Mucosa of rectum (tissue), 2 donors: ENCODE data around the gene GPR87.

Source experiments
- H3K27ac ChIP-seq, 2 donors: one replicate each; pipeline ENCODE4 v1.7.0; 2013; ENCODE audit warnings: inconsistent platforms in 2 of 2, low read depth in 2 of 2, low read length in 2 of 2
- H3K27me3 ChIP-seq, 2 donors: one replicate each; pipeline ENCODE4 v1.7.0; 2013; ENCODE audit warnings: low read length in 2 of 2; ENCODE audit not compliant: control insufficient read depth in 2 of 2, insufficient read depth in 2 of 2
- H3K36me3 ChIP-seq, 2 donors: one replicate each; pipeline ENCODE4 v1.7.0; 2013; ENCODE audit warnings: low read length in 2 of 2; ENCODE audit not compliant: control insufficient read depth in 2 of 2, insufficient read depth in 2 of 2
- H3K4me1 ChIP-seq, 2 donors: one replicate each; pipeline ENCODE4 v1.7.0; 2013; ENCODE audit warnings: low read length in 2 of 2, mild to moderate bottlenecking in 1 of 2; ENCODE audit not compliant: control insufficient read depth in 2 of 2, insufficient read depth in 2 of 2
- H3K4me3 ChIP-seq, 2 donors: one replicate each; pipeline ENCODE4 v1.7.0; 2013; ENCODE audit warnings: low read length in 2 of 2
- H3K9ac ChIP-seq, 2 donors: one replicate each; pipeline ENCODE4 v1.7.0; 2013; ENCODE audit warnings: low read length in 2 of 2, low read depth in 1 of 2, mild to moderate bottlenecking in 1 of 2
- H3K9me3 ChIP-seq, 2 donors: one replicate each; pipeline ENCODE4 v1.7.0; 2013; ENCODE audit warnings: low read length in 2 of 2; ENCODE audit not compliant: control insufficient read depth in 2 of 2
- donor health status: healthy.
- donor health status: Normal muscosa, but diverticular disease.

GPR87 gene

GRCh38 chr3:151275091-151275490 lies 41.5 kb downstream of the GPR87 start:
- H3K27me3 ChIP-seq: no peaks in the 10 kb centered on the region
- H3K9ac ChIP-seq: no peak overlapping the region
- no peaks in the 10 kb centered on the region for H3K4me1 ChIP-seq
- H3K36me3 ChIP-seq: no peaks in the 10 kb centered on the region
- peak overlapping the region in 1 of 2 donors; percentile 26 for H3K4me3 ChIP-seq
- H3K27ac ChIP-seq: no peak overlapping the region
- H3K9me3 ChIP-seq: no peaks in the 10 kb centered on the region

DNA sequence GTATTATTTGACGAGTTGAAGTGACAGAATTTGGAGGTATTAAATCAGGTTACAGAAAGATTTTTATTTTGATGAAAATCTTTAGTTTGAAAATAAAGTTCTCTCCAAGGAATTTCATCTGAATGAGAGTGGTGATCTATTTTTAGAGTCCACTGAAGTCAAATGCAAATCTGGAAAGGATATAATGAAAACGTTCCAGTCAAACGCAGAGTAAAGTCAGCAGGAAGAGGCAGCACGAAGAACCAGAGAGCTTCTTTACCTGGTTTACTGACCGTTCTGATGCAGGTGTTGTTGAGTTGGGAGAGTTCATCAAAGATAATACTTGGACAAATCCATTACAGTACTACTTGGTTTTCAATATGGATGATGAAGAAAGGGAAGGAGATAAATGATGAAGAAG lies 47.0 kb downstream of the GPR87 start:
- H3K9ac ChIP-seq: no peak overlapping the region
- peaks cover 0 to 2% of the 10 kb centered on the region in 2 donors for H3K4me1 ChIP-seq
- H3K9me3 ChIP-seq: no peaks in the 10 kb centered on the region
- H3K36me3 ChIP-seq: no peaks in the 10 kb centered on the region
- no peaks in the 10 kb centered on the region for H3K27me3 ChIP-seq
- peak overlapping the region in 1 of 2 donors; percentile 30 for H3K27ac ChIP-seq
- H3K4me3 ChIP-seq: no peak overlapping the region

- Histone ChIP-seq H3K4me3 (no peak overlapping the region), H3K36me3 (no peaks in the 10 kb centered on the region), H3K9ac (no peak overlapping the region), H3K9me3 (no peaks in the 10 kb centered on the region), H3K27ac (peak overlapping the region in 1 of 2 donors; percentile 14), H3K4me1 (peaks cover 0 to 3% of the 10 kb centered on the region in 2 donors), H3K27me3 (no peaks in the 10 kb centered on the region)
Measured at GRCh38 chr3:151268267-151269235, 48.1 kb downstream of the GPR87 start.

- no peaks in the 10 kb centered on the region for H3K36me3 ChIP-seq
- no peaks in the 10 kb centered on the region for H3K9me3 ChIP-seq
- no peak overlapping the region for H3K4me3 ChIP-seq
- H3K27ac ChIP-seq: peak overlapping the region; percentile 11 to 41
- no peaks in the 10 kb centered on the region for H3K27me3 ChIP-seq
- peaks cover 0 to 3% of the 10 kb centered on the region in 2 donors for H3K4me1 ChIP-seq
- H3K9ac ChIP-seq: no peak overlapping the region
Measured at GRCh38 chr3:151267066-151267465, 49.6 kb downstream of the GPR87 start.

DNA sequence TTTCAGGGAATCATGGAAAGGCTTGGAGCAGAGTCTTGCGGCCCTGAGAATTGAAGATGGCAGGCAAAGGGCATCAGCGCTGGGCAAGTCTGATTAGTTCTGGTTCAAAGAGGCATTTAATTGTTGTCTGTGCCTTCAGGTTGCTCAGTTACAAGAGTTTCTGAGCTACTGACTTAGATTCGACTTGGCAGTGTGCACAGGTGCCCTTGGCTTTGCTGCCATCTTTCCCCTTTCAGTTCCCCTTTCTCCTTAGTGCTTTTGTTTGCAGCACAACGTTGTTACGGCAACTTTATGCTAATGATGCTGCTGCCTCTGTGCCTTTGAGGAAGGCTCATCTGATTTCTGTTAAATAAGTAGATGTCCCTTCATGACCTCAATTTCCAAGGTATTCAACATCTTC lies 50.8 kb downstream of the GPR87 start:
- no peaks in the 10 kb centered on the region for H3K36me3 ChIP-seq
- no peak overlapping the region for H3K4me3 ChIP-seq
- H3K27me3 ChIP-seq: no peaks in the 10 kb centered on the region
- peaks cover 0 to 3% of the 10 kb centered on the region in 2 donors for H3K4me1 ChIP-seq
- H3K9me3 ChIP-seq: no peaks in the 10 kb centered on the region
- no peak overlapping the region for H3K9ac ChIP-seq
- peak overlapping the region; percentile 54 to 56 for H3K27ac ChIP-seq

DNA sequence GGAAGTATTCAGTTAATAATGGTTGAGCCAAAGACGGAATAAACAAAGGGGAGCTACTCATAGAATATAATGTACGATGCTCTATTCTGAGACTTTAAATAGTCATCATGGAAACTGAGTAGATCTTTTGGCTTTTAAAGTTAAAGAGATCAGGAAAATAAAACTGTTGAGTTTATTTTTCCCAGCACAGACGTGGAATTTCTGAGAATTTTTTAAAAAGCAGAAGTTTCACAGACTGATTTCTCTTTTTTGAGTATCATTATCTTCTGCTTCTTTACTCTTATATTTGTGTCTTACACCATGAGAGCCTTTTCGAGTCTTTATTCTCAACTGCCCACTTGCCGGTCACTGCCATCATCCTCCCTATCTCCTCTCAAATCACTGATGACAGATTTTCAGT lies 51.5 kb downstream of the GPR87 start:
- Histone ChIP-seq H3K9me3 (no peaks in the 10 kb centered on the region), H3K4me1 (peaks cover 0 to 3% of the 10 kb centered on the region in 2 donors), H3K4me3 (no peak overlapping the region), H3K9ac (no peak overlapping the region), H3K36me3 (no peaks in the 10 kb centered on the region), H3K27me3 (no peaks in the 10 kb centered on the region), H3K27ac (peak overlapping the region; percentile 54 to 69)

DNA sequence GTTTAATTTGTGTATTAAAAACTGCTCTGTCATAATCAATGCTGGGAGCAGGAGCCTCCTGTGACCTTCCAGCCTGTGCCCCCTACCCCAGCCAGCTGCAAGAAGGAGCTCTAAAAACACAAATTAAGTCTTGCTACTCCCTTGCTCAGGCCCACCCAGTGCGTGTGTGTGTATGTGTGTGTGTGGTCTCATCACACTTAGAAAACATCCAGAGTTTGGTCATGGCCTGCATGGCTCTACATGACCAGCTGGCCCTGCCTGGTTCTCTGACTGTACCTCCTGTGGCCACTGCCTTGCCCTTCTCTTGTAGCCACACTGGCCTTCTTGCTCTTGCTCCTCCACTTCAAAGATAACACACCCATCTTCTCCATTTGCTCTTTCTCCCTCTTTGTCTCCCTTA lies 52.0 kb downstream of the GPR87 start:
- H3K4me1 ChIP-seq: peaks cover 0 to 3% of the 10 kb centered on the region in 2 donors
- no peaks in the 10 kb centered on the region for H3K36me3 ChIP-seq
- no peaks in the 10 kb centered on the region for H3K27me3 ChIP-seq
- no peaks in the 10 kb centered on the region for H3K9me3 ChIP-seq
- H3K4me3 ChIP-seq: no peak overlapping the region
- peak overlapping the region; percentile 54 to 69 for H3K27ac ChIP-seq
- H3K9ac ChIP-seq: no peak overlapping the region

- H3K4me1 ChIP-seq: peaks cover 2 to 3% of the 10 kb centered on the region in 2 donors
Measured at GRCh38 chr3:151262871-151263525, 53.6 kb downstream of the GPR87 start.

DNA sequence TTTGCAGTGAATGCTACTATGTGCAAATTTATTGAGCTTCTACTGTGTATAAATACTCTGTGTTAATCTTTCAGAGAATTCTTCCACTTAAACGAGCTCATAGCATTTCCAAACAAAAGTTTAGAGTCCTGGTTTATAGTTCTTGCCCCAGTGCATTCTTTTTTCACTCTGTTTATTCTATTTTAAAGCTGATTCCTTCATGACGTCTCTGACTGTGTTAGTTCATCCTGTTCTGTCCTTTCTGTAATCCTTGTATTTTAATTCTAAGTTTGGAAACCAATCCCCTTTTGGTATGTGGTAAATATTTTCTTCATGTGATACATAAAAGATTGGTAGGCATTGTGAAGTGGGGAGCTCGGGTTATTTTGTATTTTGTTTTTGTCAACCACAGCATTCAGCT lies 57.0 kb downstream of the GPR87 start:
- Histone ChIP-seq H3K4me3 (no peak overlapping the region), H3K9ac (no peak overlapping the region), H3K4me1 (peaks cover 2% of the 10 kb centered on the region in 2 donors), H3K27me3 (no peaks in the 10 kb centered on the region), H3K36me3 (no peaks in the 10 kb centered on the region), H3K9me3 (no peaks in the 10 kb centered on the region), H3K27ac (peak overlapping the region; percentile 50 to 61)

More at GRCh38 chr3:151262871-151263525, 53.6 kb downstream of the GPR87 start:
- H3K27me3 ChIP-seq: no peaks in the 10 kb centered on the region
- H3K36me3 ChIP-seq: no peaks in the 10 kb centered on the region
- no peak overlapping the region for H3K4me3 ChIP-seq
- H3K9me3 ChIP-seq: no peaks in the 10 kb centered on the region
- no peak overlapping the region for H3K27ac ChIP-seq
- H3K9ac ChIP-seq: no peak overlapping the region

GRCh38 chr3:151256749-151257148 lies 59.9 kb downstream of the GPR87 start:
- Histone ChIP-seq H3K27me3 (no peaks in the 10 kb centered on the region), H3K9ac (no peak overlapping the region), H3K36me3 (no peaks in the 10 kb centered on the region), H3K9me3 (no peaks in the 10 kb centered on the region), H3K27ac (no peak overlapping the region), H3K4me3 (no peak overlapping the region), H3K4me1 (peaks cover 0 to 5% of the 10 kb centered on the region in 2 donors)
